ENCODE data around the gene RNF217. TPM values are rescaled to one million over a fixed set of nuclear protein-coding genes. Genes with fewer than 3 reads are reported as not detected.

RNF217 gene
- total RNA-seq, 1 experiment from 2014 or later: 37.7 TPM

- CTCF ChIA-PET: interaction anchor here (0.6 kb wide), 1 partner anchor 12 kb away, joined by 3 read pairs; no protein-coding TSS in a partner anchor
- intact Hi-C loops (cut with micrococcal nuclease; ENCODE audit: unreplicated experiment): loop anchor here (10.0 kb wide), 1 partner anchor 145 kb away; the partner anchor contains the start of gene RNF217
- Histone ChIP-seq H3K9me3 (ENCODE audit: control insufficient read depth, insufficient read depth, low read depth, low read length) (peaks cover 20% of the 10 kb centered on the region; the same call in 1 of the 2 replicates), H3K36me3 (ENCODE audit: control insufficient read depth, insufficient read depth, low read length) (no peaks in the 10 kb centered on the region), H3K27me3 (ENCODE audit: control insufficient read depth, insufficient read depth, low read length) (no peaks in the 10 kb centered on the region), H3K4me3 (ENCODE audit: low read depth in 2 of 2, low read length in 2 of 2) (no peak overlapping the region), H3K27ac (ENCODE audit: low read length) (no peak overlapping the region), H3K4me1 (ENCODE audit: control insufficient read depth, insufficient read depth, low read length) (no peaks in the 10 kb centered on the region; the same call in 1 of the 2 replicates)
- in situ Hi-C loops (cut with HindIII; ENCODE audit: low pct_unique_long_range_greater_than_20kb, low sequenced_read_pairs): no loop called here
- POLR2A ChIA-PET: no interaction called here
- no TSS peak for BruUV-seq (replicated peaks)
- no peak for ATAC-seq
- TF ChIP-seq POLR2AphosphoS5 (IDR thresholded peaks at IDR 0.05; ENCODE audit: low read depth, low read length) (no peak), REST (IDR thresholded peaks at IDR 0.05; ENCODE audit: insufficient read depth in 1 of 2, low read depth in 2 of 2, low read length in 1 of 2) (no peak), SIN3A (IDR thresholded peaks at IDR 0.05; ENCODE audit: borderline replicate concordance, insufficient read depth, low read depth, low read length) (no peak), CTCF (IDR thresholded peaks at IDR 0.05) (no peak), TCF7L2 (IDR thresholded peaks at IDR 0.05; ENCODE audit: low read depth, low read length) (no peak)
- DNase-seq (ENCODE audit: low read depth, low spot score): no peak
Observed at GRCh38 chr6:125110056-125110455, 147.8 kb downstream of the RNF217 start.

- BruUV-seq (replicated peaks): no TSS peak
- in situ Hi-C loops (cut with HindIII; ENCODE audit: low pct_unique_long_range_greater_than_20kb, low sequenced_read_pairs) (no loop called here), intact Hi-C loops (cut with micrococcal nuclease; ENCODE audit: unreplicated experiment) (loop anchor here (10.0 kb wide), 1 partner anchor 147 kb away; the partner anchor contains the start of gene RNF217)
- no peak overlapping the region for H3K27ac ChIP-seq (ENCODE audit: low read length)
- no peak for TF ChIP-seq SIN3A (IDR thresholded peaks at IDR 0.05; ENCODE audit: borderline replicate concordance, insufficient read depth, low read depth, low read length)
- no peak for TF ChIP-seq POLR2AphosphoS5 (IDR thresholded peaks at IDR 0.05; ENCODE audit: low read depth, low read length)
- TF ChIP-seq REST (IDR thresholded peaks at IDR 0.05; ENCODE audit: insufficient read depth in 1 of 2, low read depth in 2 of 2, low read length in 1 of 2): no peak
- no peak for TF ChIP-seq CTCF (IDR thresholded peaks at IDR 0.05)
- no peak for TF ChIP-seq TCF7L2 (IDR thresholded peaks at IDR 0.05; ENCODE audit: low read depth, low read length)
- no peaks in the 10 kb centered on the region; the same call in 1 of the 2 replicates for H3K4me1 ChIP-seq (ENCODE audit: control insufficient read depth, insufficient read depth, low read length)
- H3K36me3 ChIP-seq (ENCODE audit: control insufficient read depth, insufficient read depth, low read length): no peaks in the 10 kb centered on the region
- DNase-seq (ENCODE audit: low read depth, low spot score): no peak
- ATAC-seq: no peak
- peaks cover 20% of the 10 kb centered on the region; the same call in 1 of the 2 replicates for H3K9me3 ChIP-seq (ENCODE audit: control insufficient read depth, insufficient read depth, low read depth, low read length)
- CTCF ChIA-PET: no interaction called here
- H3K27me3 ChIP-seq (ENCODE audit: control insufficient read depth, insufficient read depth, low read length): no peaks in the 10 kb centered on the region
- POLR2A ChIA-PET: no interaction called here
- no peak overlapping the region for H3K4me3 ChIP-seq (ENCODE audit: low read depth in 2 of 2, low read length in 2 of 2)
Observed at GRCh38 chr6:125111219-125111983, 149.2 kb downstream of the RNF217 start.
